ENCODE measurements around the gene ASGR2.
"Not testable (repeated sequence)": the region's sequence is repeated elsewhere in the genome, so short reads cannot be mapped to it uniquely, and the experiment has no call there.

ASGR2 gene

GRCh38 chr17:7098802-7099459, 15.7 kb downstream of the ASGR2 start:
- no peak for DNase-seq (ENCODE audit: low read depth)

- no peak for DNase-seq (ENCODE audit: low read depth)
Observed at GRCh38 chr17:7097940-7098339, 16.7 kb downstream of the ASGR2 start.

GRCh38 chr17:7095625-7096024, 19.0 kb downstream of the ASGR2 start:
- no peak for DNase-seq (ENCODE audit: low read depth)

GRCh38 chr17:7094652-7095019, 20.0 kb downstream of the ASGR2 start:
- no peak for DNase-seq (ENCODE audit: low read depth)

- not testable (repeated sequence) for DNase-seq (ENCODE audit: low read depth)
Observed at GRCh38 chr17:7091311-7092005, 23.2 kb downstream of the ASGR2 start.

GRCh38 chr17:7089570-7089969, 25.1 kb downstream of the ASGR2 start:
- DNase-seq (ENCODE audit: low read depth) = not testable (repeated sequence)

- DNase-seq (ENCODE audit: low read depth) = not testable (repeated sequence)
Observed at GRCh38 chr17:7088442-7088841, 26.2 kb downstream of the ASGR2 start.

- DNase-seq (ENCODE audit: low read depth) = no peak
Observed at GRCh38 chr17:7084088-7084487, 30.5 kb downstream of the ASGR2 start.

- no peak for DNase-seq (ENCODE audit: low read depth)
Observed at GRCh38 chr17:7083592-7083991, 31.0 kb downstream of the ASGR2 start.

GRCh38 chr17:7081341-7082062, 33.1 kb downstream of the ASGR2 start:
- no peak for DNase-seq (ENCODE audit: low read depth)

- no peak for DNase-seq (ENCODE audit: low read depth)
Observed at GRCh38 chr17:7080456-7081041, 34.1 kb downstream of the ASGR2 start.

- no peak for DNase-seq (ENCODE audit: low read depth)
Observed at GRCh38 chr17:7079581-7080455, 34.8 kb downstream of the ASGR2 start, which contains the start of gene CLEC10A. CLEC10A (minus strand) TSS chr17:7080251; CDS start chr17:7078812, 1,439 bp downstream.

- no peak for DNase-seq (ENCODE audit: low read depth)
Observed at GRCh38 chr17:7078711-7079110, 35.9 kb downstream of the ASGR2 start.

- no peak for DNase-seq (ENCODE audit: low read depth)
Observed at GRCh38 chr17:7077911-7078546, 36.6 kb downstream of the ASGR2 start.

- DNase-seq (ENCODE audit: low read depth) = no peak
Observed at GRCh38 chr17:7074931-7075330, 39.7 kb downstream of the ASGR2 start.

GRCh38 chr17:7072406-7072805, 42.2 kb downstream of the ASGR2 start:
- DNase-seq (ENCODE audit: low read depth) = no peak

- DNase-seq (ENCODE audit: low read depth) = no peak
Observed at GRCh38 chr17:7070712-7071111, 43.9 kb downstream of the ASGR2 start.

GRCh38 chr17:7068268-7068667, 46.4 kb downstream of the ASGR2 start:
- no peak for DNase-seq (ENCODE audit: low read depth)

GRCh38 chr17:7067198-7067597, 47.4 kb downstream of the ASGR2 start:
- no peak for DNase-seq (ENCODE audit: low read depth)

GRCh38 chr17:7064261-7064660, 50.4 kb downstream of the ASGR2 start:
- DNase-seq (ENCODE audit: low read depth) = no peak

- no peak for DNase-seq (ENCODE audit: low read depth)
Observed at GRCh38 chr17:7063518-7064094, 51.0 kb downstream of the ASGR2 start.

Data from activated T-cell treated with anti-CD3 and anti-CD28 coated beads for 24 hours (primary cell).